Measurements from ENCODE around the gene OTP.

- TF ChIP-seq CTCF (IDR thresholded peaks at IDR 0.05; ENCODE audit: insufficient read depth, low read length) (no peak), REST (IDR thresholded peaks at IDR 0.05; ENCODE audit: insufficient replicate concordance, low read depth) (no peak), POLR2AphosphoS5 (IDR thresholded peaks at IDR 0.05; ENCODE audit: low read depth) (no peak), SPI1 (IDR thresholded peaks at IDR 0.05; ENCODE audit: borderline replicate concordance, low read depth) (no peak), GABPA (IDR thresholded peaks at IDR 0.05; ENCODE audit: low read depth) (no peak)
Observed at GRCh38 chr5:77642738-77643653, 4.5 kb upstream of the OTP start.

Data from HL-60 (cell line).